Measurements from ENCODE around the gene MLLT1. TPM values are rescaled to one million over a fixed set of nuclear protein-coding genes. Genes with fewer than 3 reads are reported as not detected.

Gene MLLT1
- total RNA-seq, 1 experiment from 2014 or later: 58.3 TPM

GRCh38 chr19:6272411-6272791, 7.4 kb downstream of the MLLT1 start:
- Histone ChIP-seq H3K27me3 (ENCODE audit: control insufficient read depth, insufficient read depth, low read length) (no peaks in the 10 kb centered on the region), H3K9me3 (ENCODE audit: control insufficient read depth, insufficient read depth, low read depth, low read length) (no peaks in the 10 kb centered on the region), H3K4me3 (ENCODE audit: low read depth in 2 of 2, low read length in 2 of 2) (no peak overlapping the region), H3K27ac (ENCODE audit: low read length) (no peak overlapping the region), H3K4me1 (ENCODE audit: control insufficient read depth, insufficient read depth, low read length) (peaks cover 20% of the 10 kb centered on the region), H3K36me3 (ENCODE audit: control insufficient read depth, insufficient read depth, low read length) (no peaks in the 10 kb centered on the region)
- ChIA-PET POLR2A (no interaction called here), CTCF (interaction anchor here (0.6 kb wide), 1 partner anchor 25 kb away, joined by 3 read pairs; no protein-coding TSS in a partner anchor)
- in situ Hi-C loops (cut with HindIII; ENCODE audit: low pct_unique_long_range_greater_than_20kb, low sequenced_read_pairs): no loop called here
- no TSS peak for BruUV-seq (replicated peaks)
- DNase-seq (ENCODE audit: low read depth, low spot score) (no peak), ATAC-seq (no peak)
- TF ChIP-seq CTCF (IDR thresholded peaks at IDR 0.05) (no peak), SIN3A (IDR thresholded peaks at IDR 0.05; ENCODE audit: borderline replicate concordance, insufficient read depth, low read depth, low read length) (no peak), TCF7L2 (IDR thresholded peaks at IDR 0.05; ENCODE audit: low read depth, low read length) (no peak), REST (IDR thresholded peaks at IDR 0.05; ENCODE audit: insufficient read depth in 1 of 2, low read depth in 2 of 2, low read length in 1 of 2) (no peak), POLR2AphosphoS5 (IDR thresholded peaks at IDR 0.05; ENCODE audit: low read depth, low read length) (no peak)
- intact Hi-C loops (cut with micrococcal nuclease; ENCODE audit: unreplicated experiment): no loop called here

- DNase-seq (ENCODE audit: low read depth, low spot score) (no peak), ATAC-seq (no peak)
- Histone ChIP-seq H3K36me3 (ENCODE audit: control insufficient read depth, insufficient read depth, low read length) (no peaks in the 10 kb centered on the region), H3K4me1 (ENCODE audit: control insufficient read depth, insufficient read depth, low read length) (peaks cover 20% of the 10 kb centered on the region), H3K27ac (ENCODE audit: low read length) (no peak overlapping the region), H3K4me3 (ENCODE audit: low read depth in 2 of 2, low read length in 2 of 2) (no peak overlapping the region), H3K27me3 (ENCODE audit: control insufficient read depth, insufficient read depth, low read length) (no peaks in the 10 kb centered on the region), H3K9me3 (ENCODE audit: control insufficient read depth, insufficient read depth, low read depth, low read length) (no peaks in the 10 kb centered on the region)
- no peak for TF ChIP-seq POLR2AphosphoS5 (IDR thresholded peaks at IDR 0.05; ENCODE audit: low read depth, low read length)
- no peak for TF ChIP-seq CTCF (IDR thresholded peaks at IDR 0.05)
- TF ChIP-seq TCF7L2 (IDR thresholded peaks at IDR 0.05; ENCODE audit: low read depth, low read length): no peak
- no peak for TF ChIP-seq REST (IDR thresholded peaks at IDR 0.05; ENCODE audit: insufficient read depth in 1 of 2, low read depth in 2 of 2, low read length in 1 of 2)
- TF ChIP-seq SIN3A (IDR thresholded peaks at IDR 0.05; ENCODE audit: borderline replicate concordance, insufficient read depth, low read depth, low read length): no peak
- no TSS peak for BruUV-seq (replicated peaks)
- in situ Hi-C loops (cut with HindIII; ENCODE audit: low pct_unique_long_range_greater_than_20kb, low sequenced_read_pairs) (no loop called here), intact Hi-C loops (cut with micrococcal nuclease; ENCODE audit: unreplicated experiment) (no loop called here)
- ChIA-PET POLR2A (no interaction called here), CTCF (interaction anchor here (0.6 kb wide), 1 partner anchor 26 kb away, joined by 3 read pairs; no protein-coding TSS in a partner anchor)
These were observed 7.9 kb downstream of the MLLT1 start for GRCh38 chr19:6271721-6272410.

All from Panc1 (cell line).